Panc1 (cell line): ENCODE results near the gene SLC30A4. TPM values are rescaled to one million over a fixed set of nuclear protein-coding genes. Genes with fewer than 3 reads are reported as not detected.

ENCODE experiments used
- ATAC-seq: fragments of 200-7000 bp; cut with Tn5 transposase; 2 replicates; pipeline ENCODE4 v1.9.1; 2020; ENCODE audit warnings: mild to moderate bottlenecking, moderate library complexity
- BruUV-seq: library from RNA; stranded (reverse); fragments of 400-500 nt; replicated peaks from 2 replicates; lab custom pipeline; 2021; lab: Mats Ljungman, UMichigan
- CTCF ChIA-PET: fragments of 300-600 bp; sonication (Branson Sonifier 250); formaldehyde crosslinking; loops from one replicate; lab custom pipeline; 2022; ENCODE audit warnings: antibody characterized with exemption; lab: Charles Lee
- POLR2A ChIA-PET: fragments of 300-600 bp; sonication (Branson Sonifier 250); formaldehyde crosslinking; loops from one replicate; lab custom pipeline; 2022; ENCODE audit warnings: antibody characterized with exemption; lab: Charles Lee
- DNase-seq: peaks from one replicate; pipeline ENCODE4 v3.0.0-alpha.2; 2010; ENCODE audit warnings: low read depth, low spot score
- H3K27ac ChIP-seq: 2 replicates; pipeline ENCODE4 v1.5.1; 2011; ENCODE audit warnings: mild to moderate bottlenecking, low read length, inconsistent platforms
- H3K27me3 ChIP-seq: fragments of 200-500 bp; sonication (Bioruptor generic); 2 replicates; pipeline ENCODE4 v1.6.0; 2014; ENCODE audit warnings: low read length, inconsistent platforms; ENCODE audit not compliant: control insufficient read depth, insufficient read depth
- H3K36me3 ChIP-seq: fragments of 200-500 bp; sonication (Bioruptor generic); 2 replicates; pipeline ENCODE4 v1.5.1; 2014; ENCODE audit warnings: inconsistent platforms, mild to moderate bottlenecking, low read length, moderate library complexity; ENCODE audit not compliant: control insufficient read depth, insufficient read depth
- H3K4me1 ChIP-seq: 2 replicates; pipeline ENCODE4 v1.5.1; 2011; ENCODE audit warnings: inconsistent platforms, mild to moderate bottlenecking, low read length, moderate library complexity; ENCODE audit not compliant: control insufficient read depth, insufficient read depth
- H3K4me3 ChIP-seq, 2 experiments: 2 replicates each; pipeline ENCODE4 v1.5.1; 2011 to 2012; ENCODE audit warnings: low read depth in 2 of 2, low read length in 2 of 2, mild to moderate bottlenecking in 2 of 2, inconsistent platforms in 1 of 2, moderate library complexity in 1 of 2
- H3K9me3 ChIP-seq: fragments of 200-500 bp; sonication (Bioruptor generic); 2 replicates; pipeline ENCODE4 v1.5.1; 2014; ENCODE audit warnings: low read depth, mild to moderate bottlenecking, inconsistent platforms, low read length, moderate library complexity; ENCODE audit not compliant: control insufficient read depth, insufficient read depth
- CTCF ChIP-seq: fragments of 450-650 bp; IDR thresholded peaks from 2 replicates; pipeline ENCODE4 v1.5.1; 2017; ENCODE audit warnings: mild to moderate bottlenecking
- POLR2AphosphoS5 ChIP-seq: IDR thresholded peaks from 2 replicates; pipeline ENCODE4 v1.6.1; 2012; ENCODE audit warnings: mild to moderate bottlenecking, low read depth, low read length, moderate library complexity
- REST ChIP-seq, 2 experiments: IDR thresholded peaks; 2 replicates each; pipeline ENCODE4 v1.6.1; 2011 to 2012; ENCODE audit warnings: low read depth in 2 of 2, control low read depth in 1 of 2, low read length in 1 of 2, mild to moderate bottlenecking in 1 of 2, moderate library complexity in 1 of 2; ENCODE audit not compliant: insufficient read depth in 1 of 2
- SIN3A ChIP-seq: IDR thresholded peaks from 2 replicates; pipeline ENCODE4 v1.6.1; 2012; ENCODE audit warnings: low read depth, mild to moderate bottlenecking, low read length, moderate library complexity, borderline replicate concordance; ENCODE audit not compliant: insufficient read depth
- TCF7L2 ChIP-seq: IDR thresholded peaks from 2 replicates; pipeline ENCODE4 v1.6.1; 2011; ENCODE audit warnings: mild to moderate bottlenecking, low read depth, low read length, inconsistent platforms
- in situ Hi-C: cut with HindIII; loops from 2 replicates; pipeline ENCODE4 v1.10.0; 2016; ENCODE audit warnings: low sequenced_read_pairs, low pct_unique_long_range_greater_than_20kb
- intact Hi-C: fragments of 100-400 bp; cut with micrococcal nuclease; formaldehyde crosslinking; loops from one replicate; pipeline ENCODE4 v1.10.0; 2022; ENCODE audit not compliant: unreplicated experiment
- total RNA-seq: library from RNA; stranded (reverse); gene quantifications from one replicate; pipeline ENCODE4 v1.2.1, GENCODE V29; 2021; ENCODE audit not compliant: unreplicated experiment

SLC30A4 gene
- total RNA-seq, 1 experiment from 2014 or later: 9.3 TPM

GRCh38 chr15:45495588-45495987, 27.0 kb downstream of the SLC30A4 start:
- TF ChIP-seq TCF7L2 (no peak), CTCF (no peak)
- Histone ChIP-seq H3K4me3 (no peak overlapping the region), H3K27ac (no peak overlapping the region), H3K4me1 (no peaks in the 10 kb centered on the region), H3K27me3 (no peaks in the 10 kb centered on the region), H3K9me3 (no peaks in the 10 kb centered on the region), H3K36me3 (no peaks in the 10 kb centered on the region)
- ChIA-PET POLR2A (no interaction called here), CTCF (no interaction called here)
- no TSS peak for BruUV-seq
- intact Hi-C loops: no loop called here
- ATAC-seq (no peak), DNase-seq (no peak)
- in situ Hi-C loops: no loop called here

- no peak for ATAC-seq
- TF ChIP-seq TCF7L2 (no peak), POLR2AphosphoS5 (no peak), CTCF (no peak), REST (IDR thresholded peaks at IDR 0.05; ENCODE audit: insufficient read depth in 1 of 2, low read depth in 2 of 2, low read length in 1 of 2) (no peak), SIN3A (no peak)
- intact Hi-C loops (no loop called here), in situ Hi-C loops (no loop called here)
- H3K27me3 ChIP-seq: no peaks in the 10 kb centered on the region
- H3K4me3 ChIP-seq: no peak overlapping the region
- BruUV-seq: no TSS peak
- H3K27ac ChIP-seq: no peak overlapping the region
- no peaks in the 10 kb centered on the region for H3K4me1 ChIP-seq
- DNase-seq: no peak
- CTCF ChIA-PET: interaction anchor here (0.6 to 1.1 kb wide), 3 partner anchors 14 to 175 kb away, joined by 3 to 22 read pairs (median 4); no protein-coding TSS in a partner anchor
- no peaks in the 10 kb centered on the region for H3K36me3 ChIP-seq
- POLR2A ChIA-PET: no interaction called here
- no peaks in the 10 kb centered on the region for H3K9me3 ChIP-seq
These were observed 32.8 kb downstream of the SLC30A4 start for GRCh38 chr15:45489690-45490238.
